HEK293 (cell line): ENCODE measurements around the gene VPS50.
A peak's percentile ranks its signal among the peaks of the same experiment; 100 is the strongest.

Experiments used
- CTCF ChIA-PET: fragments of 350-600 bp; formaldehyde crosslinking; extraction: SDS; loops from one replicate; lab custom pipeline; 2021; ENCODE audit warnings: antibody characterized with exemption; lab: Yijun Ruan, JAX
- POLR2A ChIA-PET: fragments of 300-600 bp; formaldehyde crosslinking; extraction: SDS; loops from one replicate; lab custom pipeline; 2020; ENCODE audit warnings: antibody characterized with exemption, inconsistent platforms; lab: Yijun Ruan, JAX
- H3K27ac ChIP-seq: fragments of 200-500 bp; sonication (Bioruptor generic); 2 replicates; pipeline ENCODE4 v1.5.1; 2014; ENCODE audit warnings: low read depth, low read length, control low read depth, inconsistent platforms; ENCODE audit errors: extremely low read depth
- H3K36me3 ChIP-seq, 2 experiments: fragments of 200-500 bp in 1 of 2; sonication (Bioruptor generic) in 1 of 2; 1 replicate in 1 of 2; 2 replicates in 1 of 2; pipeline ENCODE4 v1.5.1; 2014 to 2017; ENCODE audit warnings: inconsistent platforms in 2 of 2, low read length in 2 of 2; ENCODE audit not compliant: control insufficient read depth in 2 of 2, insufficient read depth in 1 of 2
- H3K4me1 ChIP-seq: fragments of 200-500 bp; sonication (Bioruptor generic); 2 replicates; pipeline ENCODE4 v1.5.1; 2014; ENCODE audit warnings: mild to moderate bottlenecking, low read length, inconsistent platforms; ENCODE audit not compliant: control insufficient read depth, insufficient read depth
- H3K4me3 ChIP-seq: 2 replicates; pipeline ENCODE4 v1.5.1; 2011; ENCODE audit warnings: low read depth, mild to moderate bottlenecking, control low read depth, low read length, moderate library complexity
- H3K9me3 ChIP-seq: fragments of 200-500 bp; sonication (Bioruptor generic); 2 replicates; pipeline ENCODE4 v1.5.1; 2014; ENCODE audit warnings: low read depth, low read length, inconsistent platforms; ENCODE audit not compliant: control insufficient read depth, insufficient read depth
- BCL11A ChIP-seq: fragments of 450-650 bp; formaldehyde crosslinking; IDR thresholded peaks from 2 replicates; pipeline ENCODE4 v1.5.1; 2016; ENCODE audit warnings: low read depth, missing biosample characterization, missing genetic modification characterization
- GFI1B ChIP-seq: fragments of 450-650 bp; formaldehyde crosslinking; IDR thresholded peaks from 2 replicates; pipeline ENCODE4 v1.5.1; 2016; ENCODE audit warnings: missing biosample characterization, missing genetic modification characterization
- HOXC10 ChIP-seq: sonication (generic); formaldehyde crosslinking; IDR thresholded peaks from 2 replicates; pipeline ENCODE4 v1.8.1; 2023; ENCODE audit warnings: mild to moderate bottlenecking, missing genetic modification reagents
- KLF1 ChIP-seq: fragments of 450-650 bp; formaldehyde crosslinking; IDR thresholded peaks from 2 replicates; pipeline ENCODE4 v1.5.1; 2016; ENCODE audit warnings: missing biosample characterization, missing genetic modification characterization
- KLF9 ChIP-seq: fragments of 450-650 bp; formaldehyde crosslinking; IDR thresholded peaks from 2 replicates; pipeline ENCODE4 v1.5.1; 2016; ENCODE audit warnings: missing biosample characterization, missing genetic modification characterization, low read depth
- MEIS1 ChIP-seq: sonication (generic); formaldehyde crosslinking; IDR thresholded peaks from 2 replicates; pipeline ENCODE4 v1.8.1; 2022; ENCODE audit warnings: missing genetic modification reagents, mild to moderate bottlenecking, borderline replicate concordance
- SALL2 ChIP-seq: fragments of 450-650 bp; formaldehyde crosslinking; IDR thresholded peaks from 2 replicates; pipeline ENCODE4 v1.5.0; 2017; ENCODE audit warnings: missing biosample characterization, mild to moderate bottlenecking, missing genetic modification characterization, borderline replicate concordance
- TCF7L2 ChIP-seq: IDR thresholded peaks from 2 replicates; pipeline ENCODE4 v1.6.1; 2011; ENCODE audit warnings: low read depth, mild to moderate bottlenecking, inconsistent platforms, low read length, moderate library complexity, borderline replicate concordance
- ZBTB21 ChIP-seq: fragments of 450-650 bp; formaldehyde crosslinking; IDR thresholded peaks from 2 replicates; pipeline ENCODE4 v1.5.1; 2017; ENCODE audit warnings: missing biosample characterization, missing genetic modification characterization
- ZNF138 ChIP-seq: fragments of 450-650 bp; formaldehyde crosslinking; IDR thresholded peaks from 2 replicates; pipeline ENCODE4 v1.5.1; 2016; ENCODE audit warnings: missing biosample characterization, missing genetic modification characterization, borderline replicate concordance
- ZNF16 ChIP-seq: fragments of 450-650 bp; formaldehyde crosslinking; IDR thresholded peaks from 2 replicates; pipeline ENCODE4 v1.5.1; 2016; ENCODE audit warnings: low read depth, missing biosample characterization, missing genetic modification characterization
- ZNF23 ChIP-seq: fragments of 450-650 bp; formaldehyde crosslinking; IDR thresholded peaks from 2 replicates; pipeline ENCODE4 v1.5.1; 2016; ENCODE audit warnings: missing biosample characterization, missing genetic modification characterization, borderline replicate concordance
- ZNF529 ChIP-seq: fragments of 450-650 bp; formaldehyde crosslinking; IDR thresholded peaks from 2 replicates; pipeline ENCODE4 v1.5.1; 2017; ENCODE audit warnings: missing genetic modification characterization, missing biosample characterization; ENCODE audit not compliant: insufficient replicate concordance
- ZNF530 ChIP-seq: fragments of 450-650 bp; formaldehyde crosslinking; IDR thresholded peaks from 2 replicates; pipeline ENCODE4 v1.5.1; 2016; ENCODE audit warnings: low read depth, missing biosample characterization, missing genetic modification characterization
- ZNF561 ChIP-seq: fragments of 450-650 bp; IDR thresholded peaks from 2 replicates; pipeline ENCODE4 v1.5.1; 2018; ENCODE audit warnings: missing biosample characterization, missing genetic modification characterization, borderline replicate concordance
- ZNF596 ChIP-seq: fragments of 450-650 bp; IDR thresholded peaks from 2 replicates; pipeline ENCODE4 v1.5.0; 2018; ENCODE audit warnings: missing biosample characterization, mild to moderate bottlenecking, missing genetic modification characterization, moderate library complexity
- ZNF629 ChIP-seq: fragments of 450-650 bp; formaldehyde crosslinking; IDR thresholded peaks from 2 replicates; pipeline ENCODE4 v1.5.1; 2017; ENCODE audit warnings: missing biosample characterization, missing genetic modification characterization
- ZNF777 ChIP-seq: fragments of 450-650 bp; formaldehyde crosslinking; IDR thresholded peaks from 2 replicates; pipeline ENCODE4 v1.5.1; 2017; ENCODE audit warnings: missing biosample characterization, missing genetic modification characterization, borderline replicate concordance
- ZSCAN16 ChIP-seq: fragments of 450-650 bp; formaldehyde crosslinking; IDR thresholded peaks from 2 replicates; pipeline ENCODE4 v1.5.1; 2016; ENCODE audit warnings: missing biosample characterization, missing genetic modification characterization
- ZSCAN30 ChIP-seq: fragments of 450-650 bp; IDR thresholded peaks from 2 replicates; pipeline ENCODE4 v1.5.1; 2018; ENCODE audit warnings: missing biosample characterization, mild to moderate bottlenecking, missing genetic modification characterization, moderate library complexity
- ZXDB ChIP-seq: fragments of 450-650 bp; formaldehyde crosslinking; IDR thresholded peaks from 2 replicates; pipeline ENCODE4 v1.5.1; 2016; ENCODE audit warnings: missing biosample characterization, missing genetic modification characterization
- TF ChIP-seq, protein P1 (sequence below): fragments of 450-650 bp; formaldehyde crosslinking; IDR thresholded peaks from 2 replicates; pipeline ENCODE4 v1.5.1; 2016; ENCODE audit warnings: missing biosample characterization, missing genetic modification characterization

VPS50 gene

DNA sequence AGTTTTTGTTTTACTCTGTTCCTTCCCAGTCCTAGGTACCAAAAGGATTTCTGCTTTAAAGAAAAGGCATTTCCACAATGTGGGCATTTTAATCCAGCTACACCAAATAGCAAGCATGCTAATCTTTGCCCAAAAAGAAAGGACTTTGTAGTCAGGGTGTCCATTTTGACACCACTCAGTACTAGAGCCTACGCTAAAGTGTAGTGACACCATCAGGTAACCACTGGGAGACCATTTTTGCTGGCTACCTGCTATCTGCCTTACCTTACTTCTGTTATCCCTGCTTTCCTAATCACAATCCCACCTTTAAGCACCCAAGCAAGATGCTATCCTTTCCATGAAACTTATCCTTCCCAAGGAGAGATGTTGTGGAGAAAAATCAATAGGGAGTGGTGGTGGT lies 129.7 kb downstream of the VPS50 start:
- Histone ChIP-seq H3K36me3 (no peaks in the 10 kb centered on the region), H3K27ac (no peak overlapping the region), H3K4me1 (peaks cover 7% of the 10 kb centered on the region)
- ChIA-PET POLR2A (no interaction called here), CTCF (interaction anchor here (1.6 kb wide), 1 partner anchor 13 kb away, joined by 3 read pairs; no protein-coding TSS in a partner anchor)
- no peak for TF ChIP-seq HOXC10 (CRISPR knock-in tag)
- no peak for TF ChIP-seq ZXDB (tag by site-specific recombination)
- no peak for TF ChIP-seq ZNF596 (tag by site-specific recombination)
- no peak for TF ChIP-seq MEIS1
- TF ChIP-seq ZSCAN16 (tag by site-specific recombination) = no peak
- no peak for TF ChIP-seq KLF1 (tag by site-specific recombination)
- TF ChIP-seq ZNF529 (tag by site-specific recombination) = no peak
- TF ChIP-seq ZNF777 = no peak
- TF ChIP-seq, protein P1, sequence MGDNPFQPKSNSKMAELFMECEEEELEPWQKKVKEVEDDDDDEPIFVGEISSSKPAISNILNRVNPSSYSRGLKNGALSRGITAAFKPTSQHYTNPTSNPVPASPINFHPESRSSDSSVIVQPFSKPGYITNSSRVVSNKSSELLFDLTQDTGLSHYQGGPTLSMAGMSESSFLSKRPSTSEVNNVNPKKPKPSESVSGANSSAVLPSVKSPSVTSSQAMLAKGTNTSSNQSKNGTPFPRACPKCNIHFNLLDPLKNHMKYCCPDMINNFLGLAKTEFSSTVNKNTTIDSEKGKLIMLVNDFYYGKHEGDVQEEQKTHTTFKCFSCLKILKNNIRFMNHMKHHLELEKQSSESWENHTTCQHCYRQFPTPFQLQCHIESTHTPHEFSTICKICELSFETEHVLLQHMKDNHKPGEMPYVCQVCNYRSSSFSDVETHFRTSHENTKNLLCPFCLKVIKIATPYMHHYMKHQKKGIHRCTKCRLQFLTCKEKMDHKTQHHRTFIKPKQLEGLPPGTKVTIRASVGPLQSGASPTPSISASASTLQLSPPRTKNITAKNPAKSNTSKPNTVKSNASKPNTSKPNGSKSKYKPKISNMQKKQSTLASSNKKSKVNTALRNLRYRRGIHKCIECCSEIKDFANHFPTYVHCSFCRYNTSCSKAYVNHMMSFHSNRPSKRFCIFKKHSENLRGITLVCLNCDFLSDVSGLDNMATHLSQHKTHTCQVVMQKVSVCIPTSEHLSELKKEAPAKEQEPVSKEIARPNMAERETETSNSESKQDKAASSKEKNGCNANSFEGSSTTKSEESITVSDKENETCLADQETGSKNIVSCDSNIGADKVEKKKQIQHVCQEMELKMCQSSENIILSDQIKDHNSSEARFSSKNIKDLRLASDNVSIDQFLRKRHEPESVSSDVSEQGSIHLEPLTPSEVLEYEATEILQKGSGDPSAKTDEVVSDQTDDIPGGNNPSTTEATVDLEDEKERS (tag by site-specific recombination) = no peak
- TF ChIP-seq ZBTB21 (tag by site-specific recombination) = no peak
- TF ChIP-seq ZNF16 (tag by site-specific recombination) = no peak
- TF ChIP-seq, all 188 proteins: peak for 0
- Histone ChIP-seq H3K9me3 (no peaks in the 10 kb centered on the region), H3K4me3 (no peak overlapping the region)

DNA sequence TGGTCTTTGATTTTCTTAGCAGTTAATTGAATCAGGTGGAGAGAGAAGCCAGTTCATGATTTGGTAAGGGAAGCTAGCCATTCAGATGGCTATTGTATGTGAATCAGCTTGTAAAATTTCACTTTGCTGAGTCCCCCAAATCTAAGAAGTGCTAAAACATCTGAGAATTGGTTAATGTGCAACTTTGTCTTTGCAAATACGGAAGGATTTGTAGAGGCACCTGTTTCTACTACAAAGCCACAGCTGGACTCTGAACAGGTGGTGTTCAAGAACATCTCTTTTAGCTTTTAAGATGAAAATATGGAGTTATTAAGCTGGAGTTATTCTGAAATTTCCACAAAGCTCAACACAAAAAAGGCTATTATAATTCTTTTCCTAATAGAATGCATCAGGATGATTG lies 132.6 kb downstream of the VPS50 start:
- no peak overlapping the region for H3K4me3 ChIP-seq
- TF ChIP-seq TCF7L2 (no peak), GFI1B (0 out of 2 replicates have a peak, but pooled peaks have one; percentile 59)
- H3K9me3 ChIP-seq = no peaks in the 10 kb centered on the region
- CTCF ChIA-PET = interaction anchor here (0.6 to 0.7 kb wide), 2 partner anchors 10 to 737 kb away, joined by 3 to 7 read pairs; no protein-coding TSS in a partner anchor
- POLR2A ChIA-PET = no interaction called here
- no peak overlapping the region for H3K27ac ChIP-seq
- peaks cover 3% of the 10 kb centered on the region for H3K4me1 ChIP-seq
- no peaks in the 10 kb centered on the region for H3K36me3 ChIP-seq

DNA sequence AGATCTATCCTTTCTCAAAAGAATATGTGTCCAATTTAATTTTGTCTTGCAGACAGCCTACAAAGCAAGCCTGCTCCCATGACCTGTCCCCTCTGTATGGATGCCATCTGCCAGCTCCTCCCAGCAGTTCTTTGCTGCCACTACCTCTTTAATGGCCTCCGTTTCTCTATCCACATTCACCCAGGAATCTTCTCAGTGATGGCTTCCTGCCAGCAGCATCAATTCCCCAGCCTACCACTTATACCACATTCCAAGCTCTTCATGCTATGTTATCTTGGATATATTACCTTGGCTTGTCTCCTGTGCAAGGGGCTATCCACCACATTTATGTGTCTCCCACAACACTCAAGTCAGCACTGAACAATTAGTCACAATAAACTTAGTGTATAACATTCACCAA lies 133.2 kb downstream of the VPS50 start:
- Histone ChIP-seq H3K27ac (no peak overlapping the region), H3K4me1 (no peaks in the 10 kb centered on the region), H3K36me3 (no peaks in the 10 kb centered on the region), H3K9me3 (no peaks in the 10 kb centered on the region), H3K4me3 (no peak overlapping the region)
- POLR2A ChIA-PET = no interaction called here
- no peak for TF ChIP-seq BCL11A
- TF ChIP-seq ZNF23 (tag by site-specific recombination) = no peak
- TF ChIP-seq SALL2 (tag by site-specific recombination) = no peak
- TF ChIP-seq ZNF530 = no peak
- no peak for TF ChIP-seq KLF9 (tag by site-specific recombination)
- no peak for TF ChIP-seq ZNF629 (tag by site-specific recombination)
- no peak for TF ChIP-seq ZSCAN30
- TF ChIP-seq ZNF561 (tag by site-specific recombination) = no peak
- TF ChIP-seq ZNF138 = no peak
- CTCF ChIA-PET = interaction anchor here (0.7 kb wide), 1 partner anchor 737 kb away, joined by 7 read pairs; no protein-coding TSS in a partner anchor
